ENCODE results near the gene MBOAT2.
"Not testable (repeated sequence)": the region's sequence is repeated elsewhere in the genome, so short reads cannot be mapped to it uniquely, and the experiment has no call there.

Gene MBOAT2

DNA sequence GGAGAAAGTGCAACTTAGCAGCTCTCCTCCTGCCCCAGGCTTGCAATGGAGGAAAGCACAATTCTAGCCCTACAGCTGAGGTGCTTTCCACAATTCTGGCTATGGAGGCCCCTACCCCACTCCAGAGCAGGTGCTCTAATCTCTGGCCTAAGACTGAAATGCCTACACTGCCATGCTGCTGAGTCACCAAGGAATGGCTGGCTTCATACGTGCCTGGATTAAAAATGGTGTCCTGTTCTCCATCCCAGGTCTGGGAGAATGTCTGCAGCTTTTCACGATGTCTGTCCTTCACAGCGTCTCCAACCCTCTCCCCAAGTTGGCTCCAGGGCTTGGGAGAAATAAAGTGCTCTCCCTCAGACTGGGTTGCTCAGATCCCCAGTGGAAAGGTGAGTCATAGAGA lies 48.5 kb downstream of the MBOAT2 start:
- no peak for DNase-seq (ENCODE audit: low spot score)

DNA sequence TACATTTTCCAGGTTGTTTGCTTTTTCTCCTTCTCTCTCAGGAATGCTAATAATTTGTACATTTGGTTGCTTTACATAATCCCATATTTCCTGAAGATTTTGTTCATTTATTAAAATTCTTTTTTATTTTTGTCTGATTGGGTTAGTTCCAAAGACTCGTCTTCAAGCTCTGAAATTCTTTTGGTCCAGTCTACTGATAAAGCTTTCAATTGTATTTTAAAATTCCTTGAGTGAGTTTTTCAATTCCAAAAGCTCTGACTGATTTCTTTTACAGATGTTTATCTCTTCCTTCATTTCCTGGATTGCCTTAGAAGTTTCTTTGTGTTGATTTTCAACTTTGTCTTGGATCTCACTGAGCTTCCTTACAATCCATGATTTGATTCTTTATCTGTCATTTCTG lies 50.0 kb downstream of the MBOAT2 start:
- no peak for DNase-seq (ENCODE audit: low spot score)

DNA sequence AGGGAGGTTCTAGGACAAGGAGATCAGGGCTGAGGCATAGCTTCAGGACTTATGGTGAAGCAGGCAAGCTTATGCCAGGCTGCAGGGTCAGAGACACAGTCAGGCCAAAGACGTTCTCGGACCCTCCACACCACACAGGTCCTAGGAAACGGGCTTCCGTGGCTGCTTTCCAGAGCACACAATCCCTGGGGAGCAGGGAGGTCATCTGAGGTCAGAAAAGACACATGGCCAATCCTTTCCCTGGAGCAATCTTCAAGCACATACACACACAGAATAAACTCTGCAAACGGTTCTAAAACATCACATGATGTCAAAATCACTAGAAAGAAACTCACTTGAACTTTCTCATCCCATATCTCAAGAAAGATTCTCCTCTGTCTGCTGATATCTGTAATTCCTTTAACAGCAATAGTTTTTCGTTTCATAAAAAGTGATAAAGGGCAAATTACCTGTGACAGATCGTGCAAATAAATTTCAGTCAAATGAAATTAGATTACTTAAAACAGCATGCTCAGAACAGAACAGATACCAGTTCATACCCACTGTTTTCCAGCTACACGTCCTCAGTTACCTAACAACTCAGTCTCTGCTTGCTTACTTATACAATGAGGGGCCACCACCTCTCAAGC lies 63.9 kb downstream of the MBOAT2 start:
- DNase-seq (ENCODE audit: low spot score) = no peak

DNA sequence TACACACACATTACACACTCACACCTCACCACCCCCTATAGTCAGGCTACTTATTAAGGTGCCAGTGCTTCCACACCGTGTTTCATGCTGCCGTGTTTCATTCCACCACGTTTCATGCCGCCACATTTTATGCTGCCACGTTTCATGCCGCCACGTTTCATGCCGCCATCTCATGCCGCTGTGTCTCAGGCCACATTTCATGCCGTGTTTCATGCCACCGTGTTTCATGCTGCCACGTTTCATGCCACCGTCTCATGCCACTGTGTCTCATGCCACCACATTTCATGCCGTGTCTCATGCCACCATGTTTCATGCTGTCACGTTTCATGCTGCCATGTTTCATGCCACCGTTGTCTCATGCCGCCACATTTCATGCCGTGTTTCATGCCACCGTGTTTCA lies 65.1 kb downstream of the MBOAT2 start:
- no peak for DNase-seq (ENCODE audit: low spot score)

DNA sequence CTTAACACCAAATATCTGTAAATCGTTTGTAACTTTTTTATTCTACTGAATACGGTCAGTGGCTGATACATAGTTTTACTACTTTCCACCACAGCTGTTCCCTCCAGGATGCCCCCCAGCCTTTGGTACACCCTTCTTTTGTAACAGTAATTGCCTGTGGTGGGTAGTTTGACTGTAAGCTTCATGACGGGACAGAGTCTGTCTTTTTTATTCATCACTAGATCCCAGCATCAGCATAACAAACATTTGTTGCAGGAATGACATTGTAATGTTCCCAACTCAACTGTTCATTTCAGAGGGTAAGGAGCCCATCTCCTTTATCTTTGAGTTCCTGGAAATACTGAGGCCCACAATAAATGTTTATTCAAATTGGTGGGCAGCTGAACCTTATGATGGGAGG lies 67.5 kb downstream of the MBOAT2 start:
- no peak for DNase-seq (ENCODE audit: low spot score)

DNA sequence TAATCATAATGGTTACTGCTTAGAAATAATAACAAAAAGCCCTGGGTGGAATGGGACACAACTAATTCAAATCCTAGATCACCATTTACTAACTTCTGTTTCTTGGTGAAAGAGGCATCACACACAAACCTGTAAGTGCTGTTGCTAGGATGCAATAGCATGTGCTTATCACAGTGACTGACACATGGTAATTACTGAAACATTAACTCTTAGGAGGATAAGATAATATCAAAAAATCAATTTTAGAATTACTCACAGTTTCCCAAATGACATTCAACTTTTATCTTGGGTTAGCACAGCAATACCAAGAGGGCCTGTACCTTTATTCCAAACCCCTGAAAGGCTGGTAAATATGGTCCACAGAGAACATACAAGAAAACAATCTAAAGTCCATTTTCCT lies 69.1 kb downstream of the MBOAT2 start:
- DNase-seq (ENCODE audit: low spot score) = no peak

DNA sequence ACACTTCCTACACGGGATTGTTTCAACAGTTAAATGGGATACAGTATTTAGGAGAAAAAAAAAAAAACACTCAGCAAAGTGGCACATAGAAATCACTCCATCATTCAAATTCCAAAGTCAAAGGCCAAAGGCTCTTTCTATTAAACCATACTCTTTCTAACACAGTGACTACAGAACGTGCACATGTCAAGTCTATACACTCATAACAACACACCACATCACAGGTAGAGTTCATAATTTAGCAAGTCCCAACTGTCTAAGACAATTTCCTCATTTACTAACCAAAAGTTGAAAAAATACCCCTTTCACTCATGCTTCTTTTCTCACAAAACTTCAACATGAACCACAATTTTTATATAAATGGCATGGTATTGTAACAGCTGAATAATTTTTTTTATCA lies 70.8 kb downstream of the MBOAT2 start:
- no peak for DNase-seq (ENCODE audit: low spot score)

DNA sequence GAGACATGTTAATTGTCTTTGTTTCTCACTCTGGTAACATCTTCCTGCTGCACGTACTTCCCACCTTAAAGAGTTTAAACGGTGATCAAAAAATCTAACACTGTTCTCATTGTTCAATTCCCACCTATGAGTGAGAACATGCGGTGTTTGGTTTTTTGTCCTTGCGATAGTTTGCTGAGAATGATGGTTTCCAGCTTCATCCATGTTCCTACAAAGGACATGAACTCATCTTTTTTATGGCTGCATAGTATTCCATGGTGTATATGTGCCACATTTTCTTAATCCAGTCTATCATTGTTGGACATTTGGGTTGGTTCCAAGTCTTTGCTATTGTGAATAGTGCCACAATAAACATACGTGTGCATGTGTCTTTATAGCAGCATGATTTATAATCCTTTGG lies 73.3 kb downstream of the MBOAT2 start:
- not testable (repeated sequence) for DNase-seq (ENCODE audit: low spot score)

DNA sequence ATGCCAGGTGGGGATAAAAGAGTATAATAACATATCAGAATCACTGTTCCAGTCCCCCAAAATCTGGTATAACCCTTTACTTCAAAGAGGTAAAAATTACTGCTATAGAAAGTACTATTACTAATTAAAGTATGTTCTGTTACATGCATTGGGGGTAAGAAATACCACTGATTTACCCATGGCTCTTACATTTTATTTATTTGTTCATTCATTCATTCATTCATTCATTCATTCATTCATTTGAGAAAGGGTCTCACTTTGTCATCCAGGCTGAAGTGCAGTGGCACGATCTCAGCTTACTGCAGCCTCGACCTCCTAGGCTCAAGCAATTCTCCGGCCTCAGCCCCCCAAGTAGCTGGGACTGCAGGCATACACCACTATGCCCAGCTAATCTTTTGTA lies 74.4 kb downstream of the MBOAT2 start:
- no peak for DNase-seq (ENCODE audit: low spot score)

DNA sequence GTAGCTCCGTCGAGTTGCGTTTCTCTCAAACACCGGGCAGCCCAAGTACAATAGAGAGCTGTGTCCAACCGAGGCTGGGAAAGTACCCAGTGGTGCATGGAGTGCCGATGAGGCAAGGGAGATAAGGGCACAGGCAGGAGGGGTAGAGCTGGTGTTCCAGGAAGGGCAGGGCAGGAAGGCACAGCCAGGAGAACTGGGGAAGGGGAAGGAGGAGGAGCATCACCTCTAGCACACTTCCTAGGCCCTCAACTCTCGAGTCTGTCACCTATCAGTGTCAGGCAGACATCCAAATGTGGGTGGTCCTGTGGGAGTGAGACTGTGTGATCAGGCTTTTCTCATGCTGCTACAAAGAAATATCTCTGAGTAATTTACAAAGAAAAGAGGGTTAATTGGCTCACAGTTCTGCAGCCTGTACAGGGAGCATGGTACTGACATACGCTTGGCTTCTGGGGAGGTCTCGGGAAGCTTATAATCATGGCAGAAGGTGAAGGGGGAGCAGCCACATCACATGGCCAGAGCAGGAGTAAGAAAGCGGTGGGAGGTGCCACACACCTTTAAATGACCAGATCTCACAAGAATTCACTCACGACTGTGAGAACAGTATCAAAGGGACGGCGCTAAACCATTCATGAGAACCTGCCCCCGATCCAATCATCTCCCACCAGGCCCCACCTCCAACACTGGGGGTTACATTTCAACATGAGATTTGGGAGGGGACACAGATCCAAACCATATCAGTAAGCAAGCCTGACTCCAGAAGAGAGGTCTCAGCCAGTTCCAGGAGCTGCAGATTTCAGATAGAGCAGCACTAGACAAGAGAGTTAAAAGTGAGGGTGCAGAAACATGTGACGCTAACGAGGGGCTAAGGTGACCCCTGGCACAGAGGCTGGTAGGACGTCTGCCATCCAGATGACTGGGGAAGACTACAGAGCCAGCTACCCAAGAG lies 75.7 kb downstream of the MBOAT2 start:
- no peak for DNase-seq (ENCODE audit: low spot score)

DNA sequence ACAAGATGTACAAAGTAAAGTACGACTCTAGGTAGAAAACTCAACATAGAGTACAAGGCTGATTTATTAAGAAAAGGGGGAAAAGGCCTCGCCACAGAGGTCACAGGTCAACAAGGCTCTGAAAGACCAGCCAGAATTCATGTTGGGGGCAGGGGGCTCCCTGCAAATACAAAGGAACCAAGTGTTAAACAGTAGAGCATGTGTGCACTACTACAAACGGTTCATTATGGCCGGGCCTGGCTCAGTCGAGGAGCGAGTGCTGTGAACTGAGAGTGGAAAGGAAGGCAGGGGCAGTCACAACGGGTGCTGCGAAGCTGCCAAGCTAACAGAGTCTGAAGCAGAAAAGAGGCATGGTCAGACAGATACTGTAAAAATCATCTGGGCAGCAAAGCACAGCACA lies 77.1 kb downstream of the MBOAT2 start:
- DNase-seq (ENCODE audit: low spot score) = no peak

DNA sequence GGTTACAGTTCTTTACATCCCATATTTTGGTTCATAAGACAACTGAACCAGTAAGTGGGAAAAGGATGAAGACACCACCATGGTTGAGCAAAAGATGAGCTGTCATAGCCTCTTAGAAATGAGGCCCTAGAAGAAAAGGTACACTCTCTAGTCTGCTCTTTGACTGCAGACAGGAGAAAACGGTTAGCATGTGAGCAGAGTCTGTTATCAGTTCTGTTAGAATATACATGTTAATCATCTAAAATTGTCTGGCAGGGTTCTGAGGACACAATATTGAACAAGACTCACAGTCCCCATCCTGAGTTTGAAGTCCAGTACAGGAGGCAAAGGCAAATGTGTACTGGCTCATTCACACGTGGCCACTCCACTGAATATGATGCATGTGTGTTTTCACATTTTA lies 78.1 kb downstream of the MBOAT2 start:
- DNase-seq (ENCODE audit: low spot score) = no peak

DNA sequence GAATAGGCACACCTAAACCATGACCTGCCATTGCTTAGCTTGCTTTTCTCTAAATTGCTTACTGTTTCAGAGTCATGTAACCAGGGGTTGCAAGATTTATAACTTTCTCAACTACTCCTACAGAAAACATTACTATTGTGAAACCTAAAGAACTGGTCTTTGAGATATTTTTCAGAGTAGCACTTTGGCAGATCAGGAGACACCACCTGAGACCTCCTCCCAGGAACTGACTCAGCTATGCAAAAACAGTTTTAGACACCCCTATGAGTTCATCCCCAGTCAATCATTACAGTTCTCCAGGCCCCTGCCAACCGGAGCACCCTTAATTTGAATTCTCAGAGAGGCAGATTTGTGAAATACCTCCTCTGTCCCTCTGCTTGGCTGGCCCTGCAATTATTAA lies 80.3 kb downstream of the MBOAT2 start:
- no peak for DNase-seq (ENCODE audit: low spot score)

DNA sequence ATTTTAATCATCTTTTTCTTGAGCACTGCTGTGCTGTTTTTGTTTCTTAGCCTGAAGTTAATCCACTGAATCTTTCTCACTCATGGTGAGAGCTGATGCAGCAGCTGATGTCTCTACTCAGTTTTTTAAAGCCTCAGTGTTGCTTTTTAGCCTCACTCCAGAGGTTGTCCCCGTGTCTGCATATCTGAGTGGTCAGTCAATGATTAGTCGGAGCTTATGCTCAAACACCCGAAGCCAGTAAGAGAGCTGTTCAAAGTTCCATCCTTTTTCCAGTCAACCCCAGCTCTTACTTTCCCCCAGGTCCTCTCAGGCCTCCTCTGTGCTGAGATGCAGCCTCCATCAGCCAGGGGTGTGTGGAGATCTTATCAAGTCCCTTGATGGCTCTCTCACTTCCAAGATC lies 81.1 kb downstream of the MBOAT2 start:
- no peak for DNase-seq (ENCODE audit: low spot score)

DNA sequence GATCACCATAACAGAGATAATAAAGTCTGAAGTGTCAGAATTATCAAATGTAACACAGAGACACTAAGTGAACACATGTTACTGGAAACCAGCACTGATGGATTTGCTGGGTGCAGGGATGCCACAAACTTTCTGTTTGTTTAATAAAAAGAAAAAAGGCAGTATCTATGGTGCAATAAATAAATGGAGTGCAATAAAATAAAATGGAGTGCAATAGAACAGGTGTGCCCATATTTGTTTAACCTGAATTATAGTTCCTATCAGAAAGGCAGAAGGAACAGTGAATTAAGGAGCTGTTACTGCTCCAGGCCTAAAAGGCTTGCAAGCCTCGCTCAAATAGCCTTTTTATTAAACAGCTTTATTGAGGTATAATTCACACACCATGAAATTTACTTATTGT lies 85.1 kb downstream of the MBOAT2 start:
- DNase-seq (ENCODE audit: low spot score) = no peak

DNA sequence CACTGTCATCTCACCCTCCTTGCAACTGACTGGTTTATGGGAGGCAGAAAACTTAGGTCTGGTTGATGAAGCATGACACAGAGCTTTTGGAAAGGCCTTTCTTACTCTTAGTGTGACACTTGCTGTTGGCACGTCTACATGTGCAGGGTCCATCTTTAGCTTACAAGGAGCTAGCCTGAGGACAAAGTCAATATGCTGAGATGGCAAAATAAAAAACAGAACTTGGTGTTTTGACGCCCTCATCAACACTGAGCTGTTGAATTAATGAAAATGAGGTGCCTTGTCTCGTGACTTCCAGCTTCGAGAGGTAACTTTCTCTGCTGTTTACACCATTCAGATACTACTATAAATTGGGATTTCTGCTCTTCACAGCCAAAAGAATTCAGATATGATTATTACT lies 87.5 kb downstream of the MBOAT2 start:
- DNase-seq (ENCODE audit: low spot score) = no peak

DNA sequence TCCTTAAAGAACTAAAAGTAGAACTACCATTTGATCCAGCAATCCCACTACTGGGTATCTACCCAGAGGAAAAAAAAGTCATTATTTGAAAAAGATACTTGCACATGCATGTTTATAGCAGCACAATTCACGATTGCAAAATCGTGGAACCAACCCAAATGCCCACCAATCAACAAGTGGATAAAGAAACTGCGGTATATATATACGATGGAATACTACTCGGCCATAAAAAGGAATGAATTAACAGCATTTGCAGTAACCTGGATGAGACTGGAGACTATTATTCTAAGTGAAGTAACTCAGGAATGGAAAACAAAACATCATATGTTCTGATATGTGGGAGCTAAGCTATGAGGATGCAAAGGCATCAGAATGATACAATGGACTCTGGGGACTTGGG lies 89.7 kb downstream of the MBOAT2 start:
- DNase-seq (ENCODE audit: low spot score) = not testable (repeated sequence)

DNA sequence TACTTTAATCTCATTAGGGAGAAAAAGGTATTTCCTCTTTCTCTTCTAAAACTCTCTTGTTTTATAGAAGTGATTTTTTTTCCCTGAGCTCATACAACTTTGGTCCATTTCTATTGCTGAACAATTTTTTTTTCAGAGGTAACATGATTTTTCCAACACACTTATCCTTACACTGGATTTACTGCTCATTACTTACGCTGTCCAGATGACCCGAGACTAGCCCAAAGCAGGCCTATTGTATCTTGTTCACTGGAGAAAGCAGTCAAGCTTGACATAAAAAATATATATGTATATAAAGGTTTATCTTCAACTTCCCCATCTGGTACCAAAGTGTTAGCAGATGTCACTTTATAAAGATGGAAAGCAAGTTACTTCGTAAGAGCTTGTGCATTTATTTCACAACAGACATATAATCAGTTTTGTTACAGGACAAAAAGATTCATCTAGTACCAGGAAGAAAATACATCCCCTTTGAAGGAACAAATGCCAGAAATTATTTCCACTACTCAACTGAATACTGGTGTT lies 95.7 kb downstream of the MBOAT2 start:
- DNase-seq (ENCODE audit: low spot score) = no peak

DNA sequence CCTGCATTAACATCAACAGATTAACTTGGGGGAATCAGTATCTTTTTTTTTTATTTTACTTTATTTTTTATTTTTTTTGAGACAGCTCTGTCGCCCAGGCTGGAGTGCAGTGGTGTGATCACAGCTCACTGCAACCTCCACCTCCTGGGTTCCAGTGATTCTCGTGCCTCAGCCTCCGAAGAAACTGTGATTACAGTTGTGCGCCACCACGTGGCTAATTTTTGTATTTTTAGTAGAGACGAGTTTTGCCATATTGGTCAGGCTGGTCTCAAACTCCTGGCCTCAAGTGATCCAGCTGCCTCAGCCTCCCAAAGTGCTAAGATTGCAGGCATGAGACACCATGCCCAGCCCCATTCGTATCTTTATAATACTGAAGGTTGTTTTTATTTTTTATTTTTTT lies 99.6 kb downstream of the MBOAT2 start:
- not testable (repeated sequence) for DNase-seq (ENCODE audit: low spot score)

DNA sequence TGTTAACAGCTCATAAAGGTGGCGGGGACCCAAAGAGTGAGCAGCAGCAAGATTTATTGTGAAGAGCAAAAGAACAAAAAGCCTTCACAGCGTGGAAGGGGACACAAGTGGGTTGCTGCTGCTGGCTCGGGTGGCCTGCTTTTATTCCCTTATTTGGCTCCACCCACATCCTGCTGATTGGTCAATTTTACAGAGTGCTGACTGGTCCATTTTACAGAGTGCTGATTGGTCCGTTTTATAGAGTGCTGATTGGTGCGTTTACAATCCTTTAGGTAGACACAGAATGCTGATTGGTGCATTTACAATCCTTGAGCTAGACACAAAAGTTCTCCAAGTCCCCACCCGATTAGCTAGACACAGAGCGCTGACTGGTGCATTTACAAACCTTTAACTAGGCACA lies 100.7 kb downstream of the MBOAT2 start:
- DNase-seq (ENCODE audit: low spot score) = not testable (repeated sequence)

DNA sequence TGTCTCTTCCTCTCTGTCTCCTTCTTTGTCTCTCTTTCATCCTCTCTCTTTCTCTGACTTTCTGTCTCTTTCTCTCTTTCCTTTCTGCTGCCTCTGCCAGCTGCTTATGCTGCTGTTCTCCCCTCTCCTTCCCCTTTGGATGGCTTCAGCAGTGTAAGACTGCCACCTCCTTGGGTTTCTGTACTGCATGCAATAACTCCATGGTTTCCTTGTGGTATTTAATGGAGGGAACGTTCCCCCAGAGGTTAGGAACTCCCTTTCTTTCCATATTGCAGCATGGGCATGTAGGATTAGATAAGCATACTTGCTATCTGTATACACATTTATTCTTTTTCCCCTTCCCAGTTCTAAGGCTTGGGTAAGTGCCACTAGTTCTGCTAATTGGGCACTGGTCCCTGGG lies 106.3 kb downstream of the MBOAT2 start:
- not testable (repeated sequence) for DNase-seq (ENCODE audit: low spot score)

DNA sequence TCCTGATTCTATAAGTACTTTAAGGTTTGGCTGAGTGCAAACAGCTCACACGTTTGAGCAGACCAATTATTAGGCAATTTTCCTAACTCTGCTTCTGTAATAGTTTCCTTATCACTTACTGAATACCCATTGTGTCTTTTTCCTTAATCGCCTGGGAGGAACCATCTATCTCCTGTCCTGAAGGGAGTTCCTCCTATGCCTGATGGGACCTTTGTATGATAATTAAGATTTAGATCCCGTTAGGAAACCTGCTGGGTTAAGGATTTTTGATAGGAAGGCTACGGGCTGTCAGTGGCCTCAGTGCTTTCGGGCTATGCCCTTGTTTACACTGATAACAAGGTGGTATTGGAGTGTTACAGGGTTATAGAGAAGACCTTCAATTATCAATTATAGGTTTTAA lies 106.8 kb downstream of the MBOAT2 start:
- DNase-seq (ENCODE audit: low spot score) = not testable (repeated sequence)
